SK-N-SH (cell line): ENCODE measurements around the gene NTRK3. TPM values are rescaled to one million over a fixed set of nuclear protein-coding genes. Genes with fewer than 3 reads are reported as not detected.

ENCODE experiments used
- CTCF ChIA-PET: fragments of 300-600, 350-600 bp; formaldehyde crosslinking; extraction: SDS; loops from one replicate; lab custom pipeline; 2021; lab: Yijun Ruan, JAX
- POLR2A ChIA-PET: fragments of 350-600 bp; sonication (Branson Sonifier 250); formaldehyde crosslinking; extraction: SDS; loops from one replicate; lab custom pipeline; 2020; ENCODE audit warnings: antibody characterized with exemption, inconsistent platforms; lab: Yijun Ruan, JAX
- DNase-seq: peaks from one replicate; pipeline ENCODE4 v3.0.0; 2012
- H2AFZ ChIP-seq: fragments of 200-600 bp; sonication (generic); 2 replicates; pipeline ENCODE4 v1.8.1; 2016; ENCODE audit warnings: antibody characterized with exemption, mild to moderate bottlenecking, low read depth
- H3F3A ChIP-seq: fragments of 200-600 bp; sonication (generic); replicated peaks from 2 replicates; pipeline ENCODE3; 2016; ENCODE audit warnings: antibody characterized with exemption, mild to moderate bottlenecking; ENCODE audit not compliant: insufficient read depth
- H3K27ac ChIP-seq, 2 experiments: fragments of 200-500 bp in 1 of 2; fragments of 200-600 bp in 1 of 2; sonication (Bioruptor generic) in 1 of 2; sonication (generic), shearing (Covaris generic) in 1 of 2; 2 replicates each; pipeline versions ENCODE4 v1.5.1 to v1.6.1; 2014 to 2016; ENCODE audit warnings: low read depth in 2 of 2, inconsistent platforms in 1 of 2, low read length in 1 of 2, mild to moderate bottlenecking in 1 of 2, mixed read lengths in 1 of 2
- H3K27me3 ChIP-seq: fragments of 200-600 bp; sonication (generic), shearing (Covaris generic); 2 replicates; pipeline ENCODE4 v1.6.1; 2016; ENCODE audit warnings: mixed run types; ENCODE audit not compliant: insufficient read depth
- H3K36me3 ChIP-seq, 2 experiments: fragments of 200-500 bp in 1 of 2; fragments of 200-600 bp in 1 of 2; sonication (Bioruptor generic) in 1 of 2; sonication (generic) in 1 of 2; replicated peaks in 1 of 2; 2 replicates each; pipeline versions ENCODE3 to v1.5.1; 2014 to 2016; ENCODE audit warnings: low read length in 1 of 2, mild to moderate bottlenecking in 1 of 2; ENCODE audit not compliant: insufficient read depth in 2 of 2, control insufficient read depth in 1 of 2
- H3K4me1 ChIP-seq, 2 experiments: fragments of 200-500 bp in 1 of 2; fragments of 200-600 bp in 1 of 2; sonication (Bioruptor generic) in 1 of 2; sonication (generic), shearing (Covaris generic) in 1 of 2; 2 replicates each; pipeline versions ENCODE4 v1.5.1 to v1.6.1; 2014 to 2016; ENCODE audit warnings: low read depth in 1 of 2, low read length in 1 of 2, mixed run types in 1 of 2; ENCODE audit not compliant: insufficient read depth in 2 of 2, control insufficient read depth in 1 of 2
- H3K4me2 ChIP-seq: fragments of 200-600 bp; sonication (generic), shearing (Covaris generic); 2 replicates; pipeline ENCODE4 v1.6.1; 2017; ENCODE audit warnings: mixed run types
- H3K4me3 ChIP-seq, 2 experiments: fragments of 200-500 bp in 1 of 2; fragments of 200-600 bp in 1 of 2; sonication (Bioruptor generic) in 1 of 2; sonication (generic), shearing (Covaris generic) in 1 of 2; 2 replicates each; pipeline versions ENCODE4 v1.5.1 to v1.8.1; 2014 to 2016; ENCODE audit warnings: low read depth in 2 of 2, inconsistent platforms in 1 of 2, low read length in 1 of 2, mild to moderate bottlenecking in 1 of 2, mixed read lengths in 1 of 2, moderate library complexity in 1 of 2
- H3K79me2 ChIP-seq: fragments of 200-600 bp; sonication (generic); 2 replicates; pipeline ENCODE4 v1.8.1; 2017; ENCODE audit warnings: mild to moderate bottlenecking; ENCODE audit not compliant: insufficient read depth
- H3K9ac ChIP-seq: fragments of 200-600 bp; sonication (generic); 2 replicates; pipeline ENCODE4 v1.6.1; 2017; ENCODE audit warnings: mixed run types
- H3K9me2 ChIP-seq: fragments of 200-600 bp; sonication (generic); 2 replicates; pipeline ENCODE4 v1.6.1; 2017; ENCODE audit warnings: mixed run types
- H3K9me3 ChIP-seq: fragments of 200-600 bp; sonication (generic); 2 replicates; pipeline ENCODE4 v1.6.1; 2017; ENCODE audit warnings: mixed run types, mild to moderate bottlenecking, moderate library complexity
- H4K20me1 ChIP-seq: fragments of 200-600 bp; sonication (generic); 2 replicates; pipeline ENCODE4 v1.6.1; 2017; ENCODE audit warnings: mild to moderate bottlenecking, mixed run types; ENCODE audit not compliant: insufficient read depth
- CHD2 ChIP-seq: fragments of 150-350 bp; IDR thresholded peaks from 2 replicates; pipeline ENCODE4 v1.6.1; 2018; ENCODE audit warnings: low read length; ENCODE audit not compliant: partially characterized antibody
- ELF1 ChIP-seq: IDR thresholded peaks from 2 replicates; pipeline ENCODE4 v1.4.0; 2012
- EP300 ChIP-seq, 2 experiments: IDR thresholded peaks; 2 replicates each; pipeline versions ENCODE4 v1.4.0 to v1.6.1; 2012; ENCODE audit warnings: borderline replicate concordance in 1 of 2, low read depth in 1 of 2, low read length in 1 of 2
- EZH2phosphoT487 ChIP-seq: fragments of 200-600 bp; sonication (generic); IDR thresholded peaks from 2 replicates; pipeline ENCODE4 v1.6.1; 2017; ENCODE audit warnings: low read depth, mixed run types, mild to moderate bottlenecking, antibody characterized with exemption, moderate library complexity, borderline replicate concordance
- FOSL2 ChIP-seq: IDR thresholded peaks from 2 replicates; pipeline ENCODE4 v1.4.0; 2012; ENCODE audit warnings: low read depth, mild to moderate bottlenecking, moderate library complexity, borderline replicate concordance
- FOXM1 ChIP-seq: IDR thresholded peaks from 2 replicates; pipeline ENCODE4 v1.4.0; 2012; ENCODE audit warnings: low read depth, mild to moderate bottlenecking
- GATA2 ChIP-seq: sonication (generic); formaldehyde crosslinking; IDR thresholded peaks from 2 replicates; pipeline ENCODE4 v1.5.0; 2020; ENCODE audit warnings: mild to moderate bottlenecking, missing genetic modification reagents
- JUND ChIP-seq: IDR thresholded peaks from 2 replicates; pipeline ENCODE4 v1.4.0; 2012
- NFIC ChIP-seq: IDR thresholded peaks from 2 replicates; pipeline ENCODE4 v1.4.0; 2012; ENCODE audit warnings: borderline replicate concordance
- SIN3A ChIP-seq: IDR thresholded peaks from 2 replicates; pipeline ENCODE4 v1.6.1; 2012; ENCODE audit warnings: low read depth, mild to moderate bottlenecking, low read length, moderate library complexity, borderline replicate concordance
- TCF12 ChIP-seq: IDR thresholded peaks from 2 replicates; pipeline ENCODE4 v1.4.0; 2012
- YY1 ChIP-seq: IDR thresholded peaks from 2 replicates; pipeline ENCODE4 v1.4.0; 2012; ENCODE audit warnings: low read depth, mild to moderate bottlenecking
- WGBS: methylation state at CpG from one replicate; pipeline ENCODE4 v1.1.6; 2017; ENCODE audit warnings: low lambda C conversion rate; 5-methylcytosine and 5-hydroxymethylcytosine counted together
- polyA plus RNA-seq, 3 experiments: library from polyadenylated mRNA; depleted of rRNA; stranded (reverse); fragments of >200 nt; gene quantifications; 2 replicates each; pipeline ENCODE4 v1.2.3, GENCODE V29; 2012
- TF ChIP-seq, protein P1 (sequence below): IDR thresholded peaks from 2 replicates; pipeline ENCODE4 v1.4.0; 2012; ENCODE audit warnings: low read depth, borderline replicate concordance
- TF ChIP-seq, protein P2 (sequence below): IDR thresholded peaks from 2 replicates; pipeline ENCODE4 v1.4.0; 2012; ENCODE audit warnings: low read depth, borderline replicate concordance
- TF ChIP-seq, protein P3 (sequence below): IDR thresholded peaks from 2 replicates; pipeline ENCODE4 v1.6.1; 2012; ENCODE audit warnings: mild to moderate bottlenecking, low read depth, low read length, moderate library complexity
- TF ChIP-seq, protein P4 (sequence below): fragments of 150-350 bp; IDR thresholded peaks from 2 replicates; pipeline ENCODE4 v1.6.1; 2016; ENCODE audit warnings: mild to moderate bottlenecking, low read depth, low read length
- TF ChIP-seq, protein P5 (sequence below): fragments of 200-600 bp; sonication (generic); IDR thresholded peaks from 2 replicates; pipeline ENCODE4 v1.6.1; 2017; ENCODE audit warnings: antibody characterized with exemption, mild to moderate bottlenecking, moderate library complexity

Gene NTRK3
- polyA plus RNA-seq, 1 of the 3 experiments (the other 2 are of a cell fraction) = 2.6 TPM

DNA sequence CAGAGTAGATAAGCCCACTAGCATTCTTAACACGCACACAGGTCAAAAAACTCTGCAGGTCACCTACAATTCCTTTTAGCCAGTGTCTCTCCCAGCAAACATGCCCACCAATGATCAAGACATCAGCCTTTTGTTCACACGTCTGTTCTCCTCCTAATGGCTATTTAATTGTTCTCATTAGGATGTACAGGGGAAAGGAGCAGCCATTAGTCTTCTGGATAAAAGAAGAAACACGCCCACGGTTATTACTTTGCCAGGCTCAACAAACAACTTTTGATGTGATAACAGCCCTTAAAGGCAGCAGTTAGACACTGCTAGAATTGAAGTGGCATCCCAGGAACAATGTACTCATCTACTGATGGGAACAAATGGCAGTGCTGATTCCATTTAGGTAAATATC is 108.8 kb downstream of the NTRK3 start:
- ChIA-PET POLR2A (no interaction called here), CTCF (no interaction called here)
- H3K9me2 ChIP-seq = no peaks in the 10 kb centered on the region
- H3K27ac ChIP-seq = no peak overlapping the region
- DNase-seq = no peak
- no peaks in the 10 kb centered on the region for H3K79me2 ChIP-seq
- no peaks in the 10 kb centered on the region for H3K36me3 ChIP-seq
- no peak overlapping the region for H3K4me3 ChIP-seq
- peaks cover 0 to 14% of the 10 kb centered on the region in 2 experiments; a peak in 1 of 4 replicates for H3K4me1 ChIP-seq
- H3K9ac ChIP-seq = no peak overlapping the region
- H4K20me1 ChIP-seq = no peaks in the 10 kb centered on the region
- no peak overlapping the region for H2AFZ ChIP-seq
- H3F3A ChIP-seq = no peaks in the 10 kb centered on the region
- no peaks in the 10 kb centered on the region for H3K27me3 ChIP-seq
- no peak overlapping the region for H3K4me2 ChIP-seq
- 27% methylated on average over 4 of the region's 4 CpGs for whole genome bisulfite sequencing
- TF ChIP-seq NFIC = no peak
- TF ChIP-seq, protein P1, sequence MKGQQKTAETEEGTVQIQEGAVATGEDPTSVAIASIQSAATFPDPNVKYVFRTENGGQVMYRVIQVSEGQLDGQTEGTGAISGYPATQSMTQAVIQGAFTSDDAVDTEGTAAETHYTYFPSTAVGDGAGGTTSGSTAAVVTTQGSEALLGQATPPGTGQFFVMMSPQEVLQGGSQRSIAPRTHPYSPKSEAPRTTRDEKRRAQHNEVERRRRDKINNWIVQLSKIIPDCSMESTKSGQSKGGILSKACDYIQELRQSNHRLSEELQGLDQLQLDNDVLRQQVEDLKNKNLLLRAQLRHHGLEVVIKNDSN = no peak
- no peak for TF ChIP-seq FOXM1
- TF ChIP-seq, protein P2, sequence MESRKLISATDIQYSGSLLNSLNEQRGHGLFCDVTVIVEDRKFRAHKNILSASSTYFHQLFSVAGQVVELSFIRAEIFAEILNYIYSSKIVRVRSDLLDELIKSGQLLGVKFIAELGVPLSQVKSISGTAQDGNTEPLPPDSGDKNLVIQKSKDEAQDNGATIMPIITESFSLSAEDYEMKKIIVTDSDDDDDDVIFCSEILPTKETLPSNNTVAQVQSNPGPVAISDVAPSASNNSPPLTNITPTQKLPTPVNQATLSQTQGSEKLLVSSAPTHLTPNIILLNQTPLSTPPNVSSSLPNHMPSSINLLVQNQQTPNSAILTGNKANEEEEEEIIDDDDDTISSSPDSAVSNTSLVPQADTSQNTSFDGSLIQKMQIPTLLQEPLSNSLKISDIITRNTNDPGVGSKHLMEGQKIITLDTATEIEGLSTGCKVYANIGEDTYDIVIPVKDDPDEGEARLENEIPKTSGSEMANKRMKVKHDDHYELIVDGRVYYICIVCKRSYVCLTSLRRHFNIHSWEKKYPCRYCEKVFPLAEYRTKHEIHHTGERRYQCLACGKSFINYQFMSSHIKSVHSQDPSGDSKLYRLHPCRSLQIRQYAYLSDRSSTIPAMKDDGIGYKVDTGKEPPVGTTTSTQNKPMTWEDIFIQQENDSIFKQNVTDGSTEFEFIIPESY = no peak
- TF ChIP-seq, protein P3, sequence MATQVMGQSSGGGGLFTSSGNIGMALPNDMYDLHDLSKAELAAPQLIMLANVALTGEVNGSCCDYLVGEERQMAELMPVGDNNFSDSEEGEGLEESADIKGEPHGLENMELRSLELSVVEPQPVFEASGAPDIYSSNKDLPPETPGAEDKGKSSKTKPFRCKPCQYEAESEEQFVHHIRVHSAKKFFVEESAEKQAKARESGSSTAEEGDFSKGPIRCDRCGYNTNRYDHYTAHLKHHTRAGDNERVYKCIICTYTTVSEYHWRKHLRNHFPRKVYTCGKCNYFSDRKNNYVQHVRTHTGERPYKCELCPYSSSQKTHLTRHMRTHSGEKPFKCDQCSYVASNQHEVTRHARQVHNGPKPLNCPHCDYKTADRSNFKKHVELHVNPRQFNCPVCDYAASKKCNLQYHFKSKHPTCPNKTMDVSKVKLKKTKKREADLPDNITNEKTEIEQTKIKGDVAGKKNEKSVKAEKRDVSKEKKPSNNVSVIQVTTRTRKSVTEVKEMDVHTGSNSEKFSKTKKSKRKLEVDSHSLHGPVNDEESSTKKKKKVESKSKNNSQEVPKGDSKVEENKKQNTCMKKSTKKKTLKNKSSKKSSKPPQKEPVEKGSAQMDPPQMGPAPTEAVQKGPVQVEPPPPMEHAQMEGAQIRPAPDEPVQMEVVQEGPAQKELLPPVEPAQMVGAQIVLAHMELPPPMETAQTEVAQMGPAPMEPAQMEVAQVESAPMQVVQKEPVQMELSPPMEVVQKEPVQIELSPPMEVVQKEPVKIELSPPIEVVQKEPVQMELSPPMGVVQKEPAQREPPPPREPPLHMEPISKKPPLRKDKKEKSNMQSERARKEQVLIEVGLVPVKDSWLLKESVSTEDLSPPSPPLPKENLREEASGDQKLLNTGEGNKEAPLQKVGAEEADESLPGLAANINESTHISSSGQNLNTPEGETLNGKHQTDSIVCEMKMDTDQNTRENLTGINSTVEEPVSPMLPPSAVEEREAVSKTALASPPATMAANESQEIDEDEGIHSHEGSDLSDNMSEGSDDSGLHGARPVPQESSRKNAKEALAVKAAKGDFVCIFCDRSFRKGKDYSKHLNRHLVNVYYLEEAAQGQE = no peak
- TF ChIP-seq JUND = no peak
- H3K9me3 ChIP-seq = no peaks in the 10 kb centered on the region

DNA sequence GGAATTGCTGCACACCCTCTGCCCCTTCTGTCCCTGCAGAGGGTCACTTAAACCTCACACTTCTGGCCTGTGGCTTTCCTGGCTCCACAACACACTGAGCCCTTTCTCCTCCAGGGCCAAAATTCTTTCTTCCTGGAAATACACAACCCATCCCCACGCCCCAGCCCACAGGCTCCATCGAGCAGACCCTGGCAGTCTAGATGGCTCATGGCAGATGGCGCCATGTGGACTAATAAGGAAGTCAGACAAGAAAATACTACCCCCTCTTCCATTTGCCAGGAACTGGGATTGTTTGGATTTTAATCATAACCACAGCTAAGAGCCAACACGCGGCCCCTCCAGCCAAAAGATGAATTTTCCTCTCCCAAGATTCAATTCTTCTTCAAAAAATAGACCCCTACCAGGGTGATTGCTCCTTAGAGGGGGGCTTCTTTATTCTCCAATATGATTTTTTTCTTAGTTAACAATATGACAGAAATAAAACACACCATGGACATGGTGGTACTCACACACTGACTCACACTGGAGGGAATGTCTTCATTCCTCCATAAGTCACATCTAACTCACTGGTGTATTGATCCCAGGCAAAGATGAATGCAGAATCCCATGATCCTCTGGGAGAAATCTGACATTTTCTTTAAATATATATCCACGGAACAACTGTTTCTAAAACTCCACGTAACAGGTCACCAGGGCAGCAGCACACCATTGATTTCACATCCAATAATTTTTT is 111.5 kb downstream of the NTRK3 start:
- Histone ChIP-seq H3K79me2 (no peaks in the 10 kb centered on the region), H3K4me2 (no peak overlapping the region), H3K4me1 (no peaks in the 10 kb centered on the region; a peak in 1 of 4 replicates), H3K27me3 (no peaks in the 10 kb centered on the region), H4K20me1 (no peaks in the 10 kb centered on the region), H2AFZ (no peak overlapping the region), H3K9me2 (no peaks in the 10 kb centered on the region), H3K36me3 (no peaks in the 10 kb centered on the region), H3F3A (no peaks in the 10 kb centered on the region), H3K9ac (no peak overlapping the region), H3K9me3 (no peaks in the 10 kb centered on the region), H3K27ac (no peak overlapping the region), H3K4me3 (no peak overlapping the region)
- TF ChIP-seq FOSL2 = no peak
- no peak for TF ChIP-seq CHD2
- TF ChIP-seq EZH2phosphoT487 = no peak
- no peak for TF ChIP-seq YY1
- TF ChIP-seq, protein P4, sequence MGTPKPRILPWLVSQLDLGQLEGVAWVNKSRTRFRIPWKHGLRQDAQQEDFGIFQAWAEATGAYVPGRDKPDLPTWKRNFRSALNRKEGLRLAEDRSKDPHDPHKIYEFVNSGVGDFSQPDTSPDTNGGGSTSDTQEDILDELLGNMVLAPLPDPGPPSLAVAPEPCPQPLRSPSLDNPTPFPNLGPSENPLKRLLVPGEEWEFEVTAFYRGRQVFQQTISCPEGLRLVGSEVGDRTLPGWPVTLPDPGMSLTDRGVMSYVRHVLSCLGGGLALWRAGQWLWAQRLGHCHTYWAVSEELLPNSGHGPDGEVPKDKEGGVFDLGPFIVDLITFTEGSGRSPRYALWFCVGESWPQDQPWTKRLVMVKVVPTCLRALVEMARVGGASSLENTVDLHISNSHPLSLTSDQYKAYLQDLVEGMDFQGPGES = no peak
- TF ChIP-seq, protein P5, sequence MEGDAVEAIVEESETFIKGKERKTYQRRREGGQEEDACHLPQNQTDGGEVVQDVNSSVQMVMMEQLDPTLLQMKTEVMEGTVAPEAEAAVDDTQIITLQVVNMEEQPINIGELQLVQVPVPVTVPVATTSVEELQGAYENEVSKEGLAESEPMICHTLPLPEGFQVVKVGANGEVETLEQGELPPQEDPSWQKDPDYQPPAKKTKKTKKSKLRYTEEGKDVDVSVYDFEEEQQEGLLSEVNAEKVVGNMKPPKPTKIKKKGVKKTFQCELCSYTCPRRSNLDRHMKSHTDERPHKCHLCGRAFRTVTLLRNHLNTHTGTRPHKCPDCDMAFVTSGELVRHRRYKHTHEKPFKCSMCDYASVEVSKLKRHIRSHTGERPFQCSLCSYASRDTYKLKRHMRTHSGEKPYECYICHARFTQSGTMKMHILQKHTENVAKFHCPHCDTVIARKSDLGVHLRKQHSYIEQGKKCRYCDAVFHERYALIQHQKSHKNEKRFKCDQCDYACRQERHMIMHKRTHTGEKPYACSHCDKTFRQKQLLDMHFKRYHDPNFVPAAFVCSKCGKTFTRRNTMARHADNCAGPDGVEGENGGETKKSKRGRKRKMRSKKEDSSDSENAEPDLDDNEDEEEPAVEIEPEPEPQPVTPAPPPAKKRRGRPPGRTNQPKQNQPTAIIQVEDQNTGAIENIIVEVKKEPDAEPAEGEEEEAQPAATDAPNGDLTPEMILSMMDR = no peak
- TF ChIP-seq EP300 (IDR thresholded peaks at IDR 0.05; ENCODE audit: borderline replicate concordance in 1 of 2, low read depth in 1 of 2, low read length in 1 of 2) = no peak
- no peak for TF ChIP-seq TCF12
- no peak for TF ChIP-seq SIN3A
- TF ChIP-seq ELF1 = no peak
- TF ChIP-seq GATA2 (CRISPR knock-in tag) = no peak
- ChIA-PET CTCF (no interaction called here), POLR2A (no interaction called here)
- no peak for DNase-seq
- WGBS = 24% methylated on average over 7 of the region's 7 CpGs
